K562 (cell line): ENCODE measurements around the gene CYB5RL. TPM values are rescaled to one million over a fixed set of nuclear protein-coding genes. Genes with fewer than 3 reads are reported as not detected.

Experiments used
- ATAC-seq: fragments of 200-7000 bp; cut with Tn5 transposase; 3 replicates; pipeline ENCODE4 v1.9.1; 2020; ENCODE audit warnings: moderate library complexity
- BruUV-seq: library from RNA; stranded (reverse); fragments of 400-500 nt; replicated peaks from 2 replicates; lab custom pipeline; 2021; lab: Mats Ljungman, UMichigan
- CTCF ChIA-PET: fragments of 300-600 bp; formaldehyde crosslinking; extraction: SDS; loops from one replicate; lab custom pipeline; 2021; ENCODE audit warnings: low intra/inter-chr PET ratio; lab: Yijun Ruan, JAX
- POLR2A ChIA-PET: fragments of 300-600, 350-650 bp; sonication (Branson Sonifier 250); formaldehyde crosslinking; extraction: SDS; loops from one replicate; lab custom pipeline; 2021; ENCODE audit warnings: antibody characterized with exemption, inconsistent platforms; lab: Yijun Ruan, JAX
- DNase-seq, 4 experiments: peaks; one replicate each; pipeline versions ENCODE4 v3.0.0 to v3.0.0-alpha.2; 2011 to 2018; ENCODE audit warnings: low spot score in 3 of 4, mixed read lengths in 3 of 4; ENCODE audit errors: extremely low read depth in 1 of 4
- FAIRE-seq: peaks from 2 replicates; lab custom pipeline; 2011; peaks lifted over from hg19 to GRCh38; lab: Jason Lieb, UNC
- H2AFZ ChIP-seq: 2 replicates; pipeline ENCODE4 v1.6.0; 2011; ENCODE audit warnings: low read depth, low read length, control low read depth, inconsistent platforms
- H3K27ac ChIP-seq: fragments of 200-600 bp; 3 replicates; pipeline ENCODE4 v1.8.0; 2011; ENCODE audit warnings: low read depth, mild to moderate bottlenecking, control low read depth, inconsistent platforms, low read length, moderate library complexity, mixed read lengths; ENCODE audit errors: extremely low read depth
- H3K27me3 ChIP-seq, 2 experiments: fragments of 300-600 bp in 1 of 2; 2 replicates in 1 of 2; 3 replicates in 1 of 2; pipeline versions ENCODE4 v1.6.0 to v1.8.0; 2011; ENCODE audit warnings: inconsistent platforms in 2 of 2, low read length in 2 of 2, mild to moderate bottlenecking in 1 of 2, mixed read lengths in 1 of 2, moderate library complexity in 1 of 2; ENCODE audit not compliant: control insufficient read depth in 2 of 2, insufficient read depth in 2 of 2
- H3K36me3 ChIP-seq: fragments of 300-600 bp; 3 replicates; pipeline ENCODE4 v1.8.0; 2011; ENCODE audit warnings: mild to moderate bottlenecking, low read length, inconsistent platforms; ENCODE audit not compliant: control insufficient read depth, insufficient read depth
- H3K4me1 ChIP-seq, 2 experiments: fragments of 200-600 bp in 1 of 2; replicated peaks in 1 of 2; 2 replicates in 1 of 2; 3 replicates in 1 of 2; pipeline versions ENCODE4 v1.5.1 to v1.8.0; 2011; ENCODE audit warnings: inconsistent platforms in 2 of 2, low read length in 2 of 2, mild to moderate bottlenecking in 1 of 2, mixed read lengths in 1 of 2, moderate library complexity in 1 of 2; ENCODE audit not compliant: control insufficient read depth in 2 of 2, insufficient read depth in 2 of 2
- H3K4me2 ChIP-seq: 2 replicates; pipeline ENCODE4 v1.6.1; 2011; ENCODE audit warnings: low read length, control low read depth, inconsistent platforms, mixed read lengths; ENCODE audit not compliant: insufficient read depth
- H3K4me3 ChIP-seq: fragments of 200-600 bp; sonication (generic), shearing (Covaris generic); 2 replicates; pipeline ENCODE4 v1.5.1; 2016; ENCODE audit warnings: control low read depth, inconsistent platforms
- H3K79me2 ChIP-seq: fragments of 200-600 bp; 3 replicates; pipeline ENCODE4 v1.8.0; 2011; ENCODE audit warnings: low read length, inconsistent platforms; ENCODE audit not compliant: control insufficient read depth, insufficient read depth
- H3K9ac ChIP-seq, 2 experiments: 2 replicates each; pipeline versions ENCODE4 v1.6.0 to v1.6.1; 2011; ENCODE audit warnings: low read depth in 2 of 2, low read length in 2 of 2, control low read depth in 1 of 2, inconsistent platforms in 1 of 2, mild to moderate bottlenecking in 1 of 2, mixed read lengths in 1 of 2; ENCODE audit not compliant: insufficient read depth in 1 of 2
- H3K9me1 ChIP-seq: one replicate; pipeline ENCODE4 v1.6.0; 2011; ENCODE audit warnings: inconsistent platforms, mild to moderate bottlenecking, low read length, moderate library complexity; ENCODE audit not compliant: control insufficient read depth, insufficient read depth
- H3K9me3 ChIP-seq: replicated peaks from 2 replicates; pipeline ENCODE4 v1.5.1; 2011; ENCODE audit warnings: low read depth, low read length, inconsistent platforms; ENCODE audit not compliant: control insufficient read depth, insufficient read depth
- H4K20me1 ChIP-seq: replicated peaks from 2 replicates; pipeline ENCODE4 v1.6.1; 2011; ENCODE audit warnings: low read length, inconsistent platforms, mixed read lengths; ENCODE audit not compliant: control insufficient read depth, insufficient read depth
- ELF4 ChIP-seq: fragments of 450-650 bp; formaldehyde crosslinking; IDR thresholded peaks from 2 replicates; pipeline ENCODE4 v1.4.0; 2022; ENCODE audit warnings: missing genetic modification characterization
- KDM5B ChIP-seq: fragments of 200-600 bp; sonication (generic); IDR thresholded peaks from 2 replicates; pipeline ENCODE4 v1.6.1; 2012; ENCODE audit warnings: low read depth, mild to moderate bottlenecking, moderate library complexity, low read length, control low read depth, inconsistent platforms; ENCODE audit not compliant: insufficient replicate concordance
- L3MBTL2 ChIP-seq: fragments of 450-650 bp; IDR thresholded peaks from 2 replicates; pipeline ENCODE4 v1.6.1; 2016; ENCODE audit warnings: mild to moderate bottlenecking, moderate library complexity
- POLR2G ChIP-seq: fragments of 200-400 bp; formaldehyde crosslinking; IDR thresholded peaks from 2 replicates; pipeline ENCODE4 v1.6.1; 2017; ENCODE audit warnings: low read depth, mild to moderate bottlenecking, antibody characterized with exemption, low read length, moderate library complexity
- RBM22 ChIP-seq: fragments of 200-400 bp; formaldehyde crosslinking; IDR thresholded peaks from 2 replicates; pipeline ENCODE4 v1.6.1; 2018; ENCODE audit warnings: low read length, low read depth; ENCODE audit not compliant: poor library complexity, severe bottlenecking
- WGBS: fragments of 100-300 bp; shearing (Covaris generic); methylation state at CpG from one replicate; pipeline ENCODE4 v1.1.6; 2016; ENCODE audit warnings: low coverage, mixed read lengths; ENCODE audit not compliant: insufficient coverage; ENCODE audit errors: missing lambda C conversion rate; 5-methylcytosine and 5-hydroxymethylcytosine counted together
- in situ Hi-C: fragments of 300-500 bp; cut with MboI; formaldehyde crosslinking; loops from 4 replicates; pipeline ENCODE4 v1.15.0; 2018; ENCODE audit warnings: inconsistent platforms, mixed read lengths
- intact Hi-C: fragments of 100-400 bp; cut with micrococcal nuclease; formaldehyde crosslinking; loops from 2 replicates; pipeline ENCODE4 v1.14.2; 2022
- polyA plus RNA-seq, 8 experiments: library from polyadenylated mRNA; depleted of rRNA in 4 of 8; stranded (reverse) in 5 of 8; unstranded in 3 of 8; fragments of >200 nt; fragmentation: Nextera tagmentation in 2 of 8; fragmentation: Illumina TruSeq in 1 of 8; extraction: Ambion mirVana in 2 of 8; extraction: Trizol in 1 of 8; gene quantifications; 2 replicates each; pipeline versions ENCODE4 v1.2.1 to v1.2.3, GENCODE V29; 2011 to 2014; ENCODE audit warnings: inconsistent platforms in 1 of 8, missing spikeins in 1 of 8
- total RNA-seq, 7 experiments: library from RNA; depleted of rRNA in 6 of 7; stranded (reverse); fragments of >200 nt in 6 of 7; fragmentation: Illumina TruSeq in 2 of 7; extraction: Trizol in 2 of 7; gene quantifications; 2 replicates each; pipeline versions ENCODE4 v1.2.1 to v1.2.3, GENCODE V29; 2011 to 2021; ENCODE audit warnings: low replicate concordance in 1 of 7

Gene CYB5RL
- total and polyA plus RNA-seq, 9 of the 15 experiments (the other 6 are each of a cell fraction or from before 2014, with no cell fraction given), result 7.9 to 18.0 (median 11.2) TPM

- H3K4me1 ChIP-seq, result peaks cover 27 to 41% of the 10 kb centered on the region in 2 experiments
- no peaks in the 10 kb centered on the region for H3K27me3 ChIP-seq
- H4K20me1 ChIP-seq, result peaks cover 13% of the 10 kb centered on the region
- no peaks in the 10 kb centered on the region for H3K79me2 ChIP-seq
- intact Hi-C loops, result no loop called here
- H3K4me2 ChIP-seq, result no peak overlapping the region
- H3K27ac ChIP-seq, result no peak overlapping the region
- TF ChIP-seq RBM22 (peak; percentile 59), ELF4 (CRISPR knock-in tag) (no peak), L3MBTL2 (no peak), POLR2G (peak; percentile 48), KDM5B (no peak)
- TF ChIP-seq, all 486 proteins: peak for 2
- Histone ChIP-seq H2AFZ (no peak overlapping the region), H3K9me3 (no peaks in the 10 kb centered on the region), H3K9ac (no peak overlapping the region), H3K9me1 (no peaks in the 10 kb centered on the region), H3K4me3 (no peak overlapping the region), H3K36me3 (peaks cover 48% of the 10 kb centered on the region)
- no peak for DNase-seq
- no TSS peak for BruUV-seq
- CTCF ChIA-PET, result no interaction called here
- in situ Hi-C loops, result no loop called here
- POLR2A ChIA-PET, result interaction anchor here (0.6 to 0.9 kb wide), 4 partner anchors 13 to 392 kb away, joined by 3 to 6 read pairs (median 4); no protein-coding TSS in a partner anchor
- no peak for ATAC-seq
- no peak for FAIRE-seq
- 88% methylated on average over 6 of the region's 8 CpGs for WGBS
Observed at GRCh38 chr1:54227091-54227602, 27.3 kb upstream of the CYB5RL start.
